H1 (cell line): ENCODE results near the gene BICRAL.

Experiments used
- CREB1 ChIP-seq: IDR thresholded peaks from 2 replicates; pipeline ENCODE4 v1.6.1; 2012; ENCODE audit warnings: inconsistent platforms
- CTBP2 ChIP-seq: IDR thresholded peaks from 2 replicates; pipeline ENCODE4 v1.7.0; 2011; ENCODE audit warnings: borderline replicate concordance, mild to moderate bottlenecking, moderate library complexity, mixed read lengths, low read length; ENCODE audit not compliant: insufficient read depth, insufficient read length
- JUND ChIP-seq: IDR thresholded peaks from 2 replicates; pipeline ENCODE4 v1.6.1; 2011; ENCODE audit warnings: mild to moderate bottlenecking, improper control_type of control experiment, low read length
- KDM5A ChIP-seq: fragments of 200-600 bp; IDR thresholded peaks from 2 replicates; pipeline ENCODE4 v1.7.1; 2012; ENCODE audit warnings: mild to moderate bottlenecking, low read length, inconsistent platforms, mixed read lengths
- NANOG ChIP-seq: IDR thresholded peaks from 2 replicates; pipeline ENCODE4 v1.6.1; 2011; ENCODE audit warnings: low read length, low read depth, mild to moderate bottlenecking, inconsistent platforms; ENCODE audit not compliant: insufficient read depth, poor library complexity, severe bottlenecking
- POLR2A ChIP-seq, 2 experiments: IDR thresholded peaks; 1 replicate in 1 of 2; 2 replicates in 1 of 2; pipeline ENCODE4 v1.6.1; 2011; ENCODE audit warnings: low read depth in 2 of 2, low read length in 2 of 2, mild to moderate bottlenecking in 2 of 2; ENCODE audit errors: control extremely low read depth in 1 of 2
- RAD21 ChIP-seq, 2 experiments: IDR thresholded peaks in 1 of 2; conservative IDR thresholded peaks in 1 of 2; 2 replicates each; pipeline ENCODE4 v1.6.1; 2011; ENCODE audit warnings: low read depth in 2 of 2, low read length in 2 of 2, improper control_type of control experiment in 1 of 2, inconsistent platforms in 1 of 2, mild to moderate bottlenecking in 1 of 2, moderate library complexity in 1 of 2
- SIN3A ChIP-seq, 2 experiments: IDR thresholded peaks in 1 of 2; conservative IDR thresholded peaks in 1 of 2; 2 replicates each; pipeline ENCODE4 v1.6.1; 2011 to 2012; ENCODE audit warnings: low read length in 2 of 2, improper control_type of control experiment in 1 of 2, low read depth in 1 of 2, mild to moderate bottlenecking in 1 of 2
- SP2 ChIP-seq: IDR thresholded peaks from 2 replicates; pipeline ENCODE4 v1.6.1; 2012; ENCODE audit warnings: mild to moderate bottlenecking, low read length, inconsistent platforms
- SUZ12 ChIP-seq: fragments of 200-600 bp; sonication (generic); IDR thresholded peaks from 2 replicates; pipeline ENCODE4 v1.6.1; 2012; ENCODE audit warnings: mild to moderate bottlenecking, inconsistent platforms, low read length, moderate library complexity, mixed read lengths
- TF ChIP-seq, protein P1 (sequence below): IDR thresholded peaks from 2 replicates; pipeline ENCODE4 v1.6.1; 2012; ENCODE audit warnings: low read length, inconsistent platforms

DNA sequence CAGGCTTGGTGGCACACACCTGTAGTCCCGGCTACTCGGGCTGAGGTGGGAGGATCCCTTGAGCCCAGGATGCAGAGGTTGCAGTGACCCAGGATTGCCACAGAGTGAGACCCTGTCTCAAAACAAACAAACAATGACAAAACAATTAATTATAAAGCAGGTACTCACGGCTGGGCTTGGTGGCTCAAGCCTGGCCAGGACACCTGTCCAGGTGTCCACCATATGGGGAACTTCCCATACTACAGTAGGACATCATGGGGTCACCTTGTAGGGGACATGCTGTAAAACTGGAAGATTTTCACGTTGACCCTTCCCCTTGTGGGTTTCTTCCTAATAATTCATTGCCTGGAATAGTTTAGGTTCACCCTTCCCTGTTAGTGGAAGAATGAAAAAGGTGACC is 66.8 kb downstream of the BICRAL start:
- no peak for TF ChIP-seq SIN3A (conservative IDR thresholded peaks at IDR 0.05 in 1 of 2, IDR thresholded peaks at IDR 0.05 in 1 of 2; ENCODE audit: low read depth in 1 of 2, low read length in 2 of 2)
- TF ChIP-seq, protein P1, sequence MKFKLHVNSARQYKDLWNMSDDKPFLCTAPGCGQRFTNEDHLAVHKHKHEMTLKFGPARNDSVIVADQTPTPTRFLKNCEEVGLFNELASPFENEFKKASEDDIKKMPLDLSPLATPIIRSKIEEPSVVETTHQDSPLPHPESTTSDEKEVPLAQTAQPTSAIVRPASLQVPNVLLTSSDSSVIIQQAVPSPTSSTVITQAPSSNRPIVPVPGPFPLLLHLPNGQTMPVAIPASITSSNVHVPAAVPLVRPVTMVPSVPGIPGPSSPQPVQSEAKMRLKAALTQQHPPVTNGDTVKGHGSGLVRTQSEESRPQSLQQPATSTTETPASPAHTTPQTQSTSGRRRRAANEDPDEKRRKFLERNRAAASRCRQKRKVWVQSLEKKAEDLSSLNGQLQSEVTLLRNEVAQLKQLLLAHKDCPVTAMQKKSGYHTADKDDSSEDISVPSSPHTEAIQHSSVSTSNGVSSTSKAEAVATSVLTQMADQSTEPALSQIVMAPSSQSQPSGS = no peak
- no peak for TF ChIP-seq CTBP2
- no peak for TF ChIP-seq JUND
- TF ChIP-seq NANOG = no peak
- no peak for TF ChIP-seq CREB1
- no peak for TF ChIP-seq KDM5A
- TF ChIP-seq POLR2A (IDR thresholded peaks at IDR 0.05; ENCODE audit: control extremely low read depth in 1 of 2, low read depth in 2 of 2, low read length in 2 of 2) = no peak
- TF ChIP-seq SUZ12 = no peak
- TF ChIP-seq SP2 = no peak
- no peak for TF ChIP-seq RAD21 (IDR thresholded peaks at IDR 0.05 in 1 of 2, conservative IDR thresholded peaks at IDR 0.05 in 1 of 2; ENCODE audit: low read depth in 2 of 2, low read length in 2 of 2)
